Astrocyte of the hippocampus (primary cell): ENCODE results near the gene SEC31B.

ENCODE experiments used
- DNase-seq: peaks from one replicate; pipeline ENCODE4 v3.0.0; 2011; ENCODE audit warnings: low read depth, low spot score

The SEC31B gene

DNA sequence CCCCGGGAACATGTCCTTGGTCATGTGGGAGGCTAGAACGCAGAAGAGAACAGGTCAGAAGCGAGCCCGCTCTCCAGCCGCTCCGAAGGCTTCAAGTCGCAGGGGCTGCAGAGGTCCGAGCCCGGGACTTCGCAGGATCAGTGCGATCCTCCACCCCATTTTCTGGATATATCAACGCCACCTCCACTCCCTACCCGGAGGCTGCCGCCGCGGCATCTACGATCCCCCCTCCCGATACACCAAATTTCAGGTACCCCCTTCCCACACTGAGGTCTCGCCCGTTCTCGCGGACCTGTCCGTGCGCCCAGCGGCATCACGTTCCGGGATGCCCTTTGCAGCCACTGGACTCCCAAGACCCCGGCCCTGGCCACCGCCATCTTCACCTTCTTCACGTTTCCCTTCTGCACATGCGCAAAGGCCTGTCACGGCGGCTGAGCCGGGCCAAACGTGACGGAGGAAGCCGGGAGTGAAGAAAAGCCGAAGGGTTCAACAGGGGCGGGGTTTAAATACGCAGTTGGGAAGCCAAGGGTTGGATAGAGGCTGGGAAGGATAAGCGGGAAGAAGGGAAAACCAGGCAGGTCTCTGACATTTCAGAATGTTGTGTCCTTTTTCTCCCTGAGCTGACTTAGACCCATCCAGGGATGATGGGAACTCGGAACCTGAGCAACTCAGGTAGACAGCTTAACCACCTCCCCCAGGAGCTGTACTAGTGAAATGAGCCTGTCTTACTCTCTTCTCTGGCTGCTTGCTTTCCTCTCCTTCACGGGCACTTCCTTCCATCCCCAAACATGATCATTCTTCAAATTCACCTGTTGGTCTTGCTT lies 10.0 kb upstream of the SEC31B start, which contains the start of gene NDUFB8:
TSS of gene NDUFB8 (minus strand) at position 397 of the 824 bp plus-strand sequence. CDS start at position 377, 20 bp downstream.
- DNase-seq: peak; percentile 93

DNA sequence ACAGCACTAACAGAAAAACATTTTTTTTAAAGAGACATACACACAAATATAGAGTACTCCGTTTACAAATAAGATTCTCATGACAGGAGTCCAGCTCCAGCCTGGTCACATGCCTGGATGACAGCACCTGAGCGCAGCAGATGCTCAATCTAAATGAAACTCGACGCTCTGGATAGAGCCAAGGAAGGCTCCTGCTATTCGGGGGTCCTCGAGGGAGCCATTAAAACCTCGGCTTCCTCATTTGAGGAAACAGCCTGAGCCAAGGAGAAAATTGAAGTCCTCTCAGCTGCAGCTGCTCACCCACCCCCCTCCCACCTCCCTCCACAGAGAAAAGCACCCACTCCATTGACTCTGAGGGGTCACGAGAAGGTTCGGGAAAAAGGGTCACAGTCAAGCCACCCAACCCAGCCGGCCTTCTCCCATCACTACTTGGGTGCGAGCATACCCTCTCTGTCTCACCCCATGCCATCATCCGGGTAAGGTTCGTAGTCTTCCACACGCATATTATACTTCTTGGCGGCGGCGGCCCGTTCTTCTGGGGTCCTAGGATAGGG lies 9.3 kb upstream of the SEC31B start:
- no peak for DNase-seq

DNA sequence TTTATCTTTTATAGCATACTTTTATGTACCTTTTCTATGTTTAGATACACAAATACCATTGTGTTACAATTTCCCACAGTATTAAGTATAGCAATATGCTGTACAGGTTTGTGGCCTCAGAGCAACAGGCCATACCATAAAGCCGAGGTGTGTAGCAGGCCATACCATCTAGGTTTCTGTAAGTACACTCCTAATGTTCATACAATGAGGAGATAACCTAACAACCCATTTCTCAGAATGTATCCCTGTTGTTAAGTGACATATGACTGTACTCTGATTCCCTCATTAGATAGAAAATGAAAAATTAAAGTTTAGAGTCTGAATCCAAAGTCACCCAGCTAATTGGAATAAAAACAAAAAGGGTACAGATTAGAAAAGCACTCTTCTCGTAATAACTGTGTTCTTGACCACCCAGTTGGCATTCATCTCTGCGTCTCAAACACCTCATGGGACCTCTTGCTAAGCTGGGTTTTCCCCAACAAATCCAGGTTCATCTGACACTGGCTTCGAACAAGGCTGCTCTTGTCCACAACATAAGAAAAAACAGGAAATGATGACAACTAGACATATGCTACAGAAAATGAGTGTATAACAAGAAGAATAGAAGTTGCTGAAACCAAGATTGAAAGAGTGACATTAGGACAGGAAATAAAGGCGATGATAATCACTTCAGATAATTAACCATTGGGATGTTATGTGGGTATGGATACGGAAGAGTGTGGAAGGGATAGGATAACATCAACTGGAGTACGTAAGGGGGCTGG lies 8.6 kb upstream of the SEC31B start:
- DNase-seq: no peak

DNA sequence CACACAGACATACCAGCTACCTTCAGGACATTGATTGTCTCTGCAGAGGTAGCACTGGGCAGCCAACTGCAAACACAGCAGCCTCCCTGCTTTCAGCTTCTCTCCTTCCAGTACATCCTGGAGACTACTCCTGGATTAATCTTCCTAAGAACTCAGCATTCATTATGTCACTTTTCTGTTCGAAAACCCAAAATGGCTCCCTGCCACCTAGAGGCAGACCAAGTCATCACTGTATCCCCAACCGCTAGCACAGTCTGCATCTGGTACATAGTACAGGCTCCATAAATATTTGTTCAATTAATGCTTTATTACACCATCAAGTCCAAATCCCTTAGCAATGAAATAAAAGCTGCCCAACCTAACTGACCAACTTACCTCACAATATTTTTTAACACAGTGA lies 5.0 kb upstream of the SEC31B start:
- DNase-seq: no peak

DNA sequence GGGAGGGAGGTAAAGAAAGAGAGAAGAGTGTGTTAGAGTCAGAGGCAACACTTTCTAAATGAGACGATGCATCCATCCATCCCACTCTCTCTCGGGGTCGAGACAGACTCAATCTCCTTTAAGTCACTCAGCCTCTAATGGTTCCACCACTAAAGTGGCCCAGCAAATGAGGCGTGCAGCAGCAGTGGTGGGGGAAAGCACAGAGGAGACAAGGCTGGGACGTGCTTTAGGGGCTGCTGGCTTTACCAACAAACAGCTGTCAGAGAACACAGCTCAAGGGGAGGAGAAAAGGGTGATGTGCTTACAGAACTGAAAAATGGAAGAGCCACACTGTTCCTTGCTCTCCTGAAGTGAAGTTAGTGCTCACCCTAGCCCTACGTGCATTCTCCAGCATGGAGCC lies 4.5 kb upstream of the SEC31B start:
- DNase-seq: no peak

DNA sequence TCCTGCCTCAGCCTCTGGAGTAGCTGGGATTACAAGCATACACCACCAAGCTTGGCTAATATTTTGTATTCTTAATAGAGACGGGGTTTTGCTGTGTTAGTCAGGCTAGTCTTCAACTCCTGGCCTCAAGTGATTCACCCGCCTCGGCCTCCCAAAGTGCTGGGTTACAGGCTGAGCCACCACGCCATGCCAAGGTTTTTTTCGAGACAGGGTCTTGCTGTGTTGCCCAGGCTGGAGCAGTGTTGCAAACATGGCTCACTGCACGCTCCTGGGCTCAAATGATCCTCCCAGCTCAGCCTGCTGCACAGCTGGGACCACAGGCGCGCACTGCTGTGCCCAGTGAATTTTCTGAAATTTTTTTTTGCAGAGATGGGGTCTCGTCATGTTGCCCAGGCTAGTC lies 3.3 kb upstream of the SEC31B start:
- no peak for DNase-seq

DNA sequence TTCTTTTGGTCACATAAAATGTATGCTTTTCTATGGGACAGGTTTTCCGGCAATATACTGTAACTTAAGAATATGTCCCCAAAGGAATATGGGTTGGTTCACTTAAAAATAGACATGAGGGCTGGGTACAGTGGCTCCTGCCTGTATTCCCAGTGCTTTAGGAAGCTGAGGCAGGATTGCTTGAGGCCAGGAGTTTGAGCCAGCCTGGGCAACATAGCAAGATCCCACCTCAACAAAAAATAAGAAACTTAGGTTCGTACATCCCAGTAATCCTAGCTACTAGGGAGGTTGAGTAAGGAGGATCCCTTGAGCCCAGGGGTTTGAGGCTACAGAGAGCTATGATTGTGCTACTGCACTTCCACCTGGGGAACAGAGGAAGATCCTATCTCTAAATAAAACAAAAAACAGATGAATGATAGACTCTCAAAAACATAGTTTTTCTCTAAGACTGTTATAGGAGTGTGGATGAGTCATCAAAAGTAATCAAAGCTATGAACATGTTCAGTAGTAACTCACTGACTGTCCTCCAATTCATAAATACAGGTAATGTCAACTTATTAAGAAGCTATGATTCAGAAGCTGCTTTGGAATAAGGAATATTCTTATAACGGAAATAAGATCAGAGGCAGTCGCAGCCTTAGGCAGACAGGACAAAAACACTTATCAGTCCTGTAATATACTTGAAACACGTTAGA lies 2.6 kb upstream of the SEC31B start:
- no peak for DNase-seq

DNA sequence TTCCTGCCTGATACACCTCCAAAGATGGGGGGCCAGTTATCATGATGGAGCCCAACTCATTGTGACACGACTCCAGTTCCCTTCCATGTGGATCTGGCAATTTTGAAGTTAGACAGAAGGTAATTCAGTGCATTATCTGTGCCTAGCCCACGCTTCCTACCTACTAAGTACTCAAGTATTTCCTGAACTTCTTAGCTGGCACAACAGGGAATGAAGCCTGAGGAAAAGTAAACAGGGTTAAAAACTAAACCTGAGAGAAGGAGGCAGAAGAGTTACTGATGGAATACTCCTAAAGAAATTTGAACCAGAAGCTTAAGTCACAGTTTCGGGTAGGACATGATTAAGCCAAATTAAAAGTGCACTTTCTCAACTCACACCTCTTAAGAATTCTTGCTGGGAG lies 1.1 kb upstream of the SEC31B start:
- no peak for DNase-seq

DNA sequence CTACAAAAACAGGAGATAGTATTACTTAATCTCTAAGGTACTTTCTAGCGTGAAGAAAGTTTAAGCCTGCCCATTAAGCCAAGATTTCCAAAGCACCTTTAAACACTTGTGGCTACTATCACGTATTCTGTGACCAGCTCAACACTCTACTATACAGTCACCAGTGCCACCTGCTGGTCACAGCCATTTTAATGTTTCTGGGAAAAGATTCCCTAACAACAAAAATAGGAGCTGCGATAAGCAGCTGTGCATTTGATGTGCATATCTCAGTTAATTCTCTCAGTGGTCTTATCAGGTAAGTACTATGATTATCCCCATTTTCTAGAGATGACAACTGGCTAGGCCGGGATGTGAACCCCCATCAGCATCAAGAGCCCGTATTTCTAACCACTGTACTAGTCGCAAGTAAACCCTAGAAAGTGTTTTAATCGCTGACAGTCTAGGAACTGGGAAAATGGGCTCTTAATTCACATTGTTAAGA lies 860 bp downstream of the SEC31B start:
- peak; percentile 83 for DNase-seq

DNA sequence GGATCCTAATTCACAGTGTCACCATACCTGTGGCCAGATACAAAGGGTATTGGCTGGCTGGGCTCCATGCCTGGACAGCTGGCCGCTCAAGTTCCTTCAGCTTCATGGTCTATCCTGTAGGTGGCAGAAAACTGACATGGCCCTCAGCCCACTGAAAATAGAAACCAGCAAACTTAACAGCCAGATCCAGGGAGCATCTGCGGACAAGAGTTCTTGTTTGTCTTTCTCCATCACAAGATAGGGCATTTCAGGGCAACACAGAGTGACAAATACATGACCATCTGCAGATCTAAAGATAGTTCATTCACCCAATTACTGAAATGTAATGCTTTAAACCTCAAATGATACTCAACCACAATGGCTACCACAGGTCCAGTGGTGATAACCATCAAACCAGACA lies 2.8 kb downstream of the SEC31B start:
- no peak for DNase-seq

DNA sequence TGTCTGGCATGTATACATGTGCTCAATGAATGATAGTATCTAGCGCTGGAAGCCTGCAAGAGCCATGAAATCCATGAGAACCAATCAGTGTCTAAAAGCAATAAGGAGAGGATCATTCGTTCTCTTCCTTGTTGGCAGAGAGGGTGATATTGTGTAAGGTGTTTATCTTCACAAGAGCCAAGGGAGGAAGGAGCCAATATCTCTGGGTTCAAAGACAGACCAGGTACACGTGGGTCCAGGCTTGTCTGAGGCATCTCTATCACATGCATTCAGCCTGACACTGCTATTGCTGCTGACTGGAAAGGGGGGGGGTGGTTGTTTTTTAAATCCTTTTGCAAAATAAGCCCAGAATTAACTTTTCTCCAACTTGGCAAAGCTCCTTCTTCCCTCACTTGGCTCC lies 4.0 kb downstream of the SEC31B start:
- DNase-seq: no peak

DNA sequence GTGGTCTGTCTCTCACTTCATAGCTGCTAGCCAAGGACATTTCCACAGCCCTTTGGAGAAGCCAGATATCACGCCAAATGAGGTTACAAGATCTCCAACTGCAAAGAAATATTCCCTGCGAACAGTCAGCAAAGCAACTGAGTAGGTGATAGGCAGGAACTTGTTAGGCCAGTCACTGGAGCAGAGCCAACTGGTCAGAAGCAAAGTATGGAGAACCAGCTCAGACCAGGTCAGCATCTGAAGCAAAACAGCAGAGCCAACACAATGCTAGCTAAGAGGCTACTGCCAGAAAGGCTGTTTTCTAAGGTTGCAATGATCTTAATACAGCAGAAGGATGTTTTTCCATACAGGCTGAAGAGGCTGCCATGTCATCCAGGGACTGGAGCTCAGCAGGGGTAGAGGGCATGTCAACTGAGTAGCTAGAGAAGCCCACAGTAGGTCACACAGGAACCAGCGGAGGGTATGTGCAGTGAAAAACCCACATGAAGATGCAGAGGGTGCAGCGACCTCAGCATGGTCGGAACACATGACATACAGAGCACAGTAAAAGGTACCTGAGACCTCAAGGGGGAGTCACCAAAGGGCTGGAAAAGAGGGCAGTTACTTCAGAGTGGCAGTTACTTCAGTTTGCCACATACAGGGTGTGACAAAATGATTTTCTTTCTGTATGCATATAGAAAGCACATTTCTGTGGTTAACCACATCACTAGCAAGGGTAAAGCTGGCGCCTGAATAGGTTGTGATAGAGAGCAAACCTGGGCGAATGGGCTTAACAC lies 8.9 kb downstream of the SEC31B start:
- no peak for DNase-seq

DNA sequence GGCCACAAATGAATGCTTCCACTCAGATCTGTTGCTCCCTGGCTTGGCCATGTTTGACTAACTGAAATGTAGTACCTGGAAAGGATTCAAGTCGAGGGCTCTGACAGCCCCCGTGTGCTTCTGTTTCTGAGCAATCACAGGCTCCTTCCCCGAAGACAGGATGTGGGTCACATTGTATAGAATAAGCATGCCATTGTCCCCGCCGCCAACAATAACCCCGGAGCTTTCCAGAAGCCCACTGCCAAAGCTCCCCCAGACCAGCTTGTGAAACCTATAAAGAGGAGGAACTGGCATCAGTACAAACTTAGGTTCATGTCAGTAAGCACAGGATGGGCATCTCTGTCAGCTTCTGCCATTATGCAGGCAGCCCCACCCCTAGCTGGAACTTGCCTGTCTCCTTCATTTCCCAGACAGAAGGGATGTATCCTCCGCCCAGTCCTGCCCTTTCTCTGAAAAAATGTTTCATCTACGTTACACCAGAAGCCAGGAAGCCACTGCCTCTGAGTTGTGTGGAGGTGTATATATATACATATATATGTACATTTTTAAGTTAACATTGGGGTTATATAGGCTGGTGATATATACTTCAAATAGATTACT lies 10.3 kb downstream of the SEC31B start:
- DNase-seq: no peak

DNA sequence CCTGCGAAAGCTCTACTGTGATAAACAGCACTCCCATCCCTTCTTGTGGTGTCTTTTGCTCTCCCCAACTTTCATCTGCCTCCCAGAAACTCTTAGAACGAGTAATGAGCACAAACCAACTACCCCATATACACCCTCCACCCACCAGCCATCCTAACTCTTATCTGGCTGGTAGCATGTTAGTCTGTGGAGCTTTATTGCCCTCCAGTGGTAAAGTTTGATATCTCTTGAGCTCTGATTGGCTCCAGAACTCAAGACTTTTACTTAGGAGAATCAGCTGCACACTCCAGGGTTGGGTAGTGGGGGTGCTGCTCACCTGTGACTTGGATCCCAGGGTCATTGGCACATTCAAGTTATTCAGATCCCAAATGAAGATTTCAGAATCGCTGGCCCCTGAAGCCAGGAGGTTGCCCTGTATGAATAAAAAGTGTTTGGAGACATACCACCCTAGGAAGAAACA lies 10.9 kb downstream of the SEC31B start:
- peak; percentile 77 for DNase-seq

DNA sequence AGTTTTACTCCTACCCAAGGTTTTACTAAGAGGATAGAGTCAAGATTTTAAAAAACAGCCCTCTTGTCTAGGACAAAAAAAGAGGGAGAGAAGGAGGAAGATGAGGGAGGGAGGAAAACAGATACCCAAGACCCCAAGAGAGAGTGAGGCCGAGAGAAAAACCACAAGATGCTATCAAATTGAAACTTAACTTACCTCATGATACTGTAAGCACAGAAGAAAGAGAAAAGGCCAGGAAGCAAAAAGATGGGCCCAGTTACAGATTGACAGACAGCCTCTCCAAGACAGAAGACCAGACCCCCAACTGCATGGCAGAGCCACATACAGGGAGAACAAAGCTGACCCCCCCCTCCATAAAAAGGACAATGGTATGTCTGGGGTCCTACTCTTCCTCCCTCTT lies 11.4 kb downstream of the SEC31B start:
- DNase-seq: no peak

DNA sequence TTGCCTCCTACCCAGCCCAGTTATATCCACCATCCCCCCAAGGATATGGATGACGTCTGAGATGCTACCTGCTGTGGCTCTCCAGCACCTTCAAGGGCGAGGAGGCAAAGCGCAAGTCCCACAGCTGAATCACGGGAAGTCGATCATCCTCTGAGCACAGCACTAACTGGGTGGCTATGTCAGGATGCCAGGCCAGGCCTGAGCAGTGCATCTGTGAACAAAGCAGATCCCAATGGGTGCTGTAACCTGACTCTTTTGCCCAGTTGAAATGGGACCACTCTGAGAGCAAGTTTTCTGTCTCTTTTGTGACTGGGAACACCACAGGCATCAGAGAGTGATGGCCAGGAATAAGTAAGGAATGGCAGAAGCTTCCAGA lies 12.3 kb downstream of the SEC31B start:
- DNase-seq: no peak

DNA sequence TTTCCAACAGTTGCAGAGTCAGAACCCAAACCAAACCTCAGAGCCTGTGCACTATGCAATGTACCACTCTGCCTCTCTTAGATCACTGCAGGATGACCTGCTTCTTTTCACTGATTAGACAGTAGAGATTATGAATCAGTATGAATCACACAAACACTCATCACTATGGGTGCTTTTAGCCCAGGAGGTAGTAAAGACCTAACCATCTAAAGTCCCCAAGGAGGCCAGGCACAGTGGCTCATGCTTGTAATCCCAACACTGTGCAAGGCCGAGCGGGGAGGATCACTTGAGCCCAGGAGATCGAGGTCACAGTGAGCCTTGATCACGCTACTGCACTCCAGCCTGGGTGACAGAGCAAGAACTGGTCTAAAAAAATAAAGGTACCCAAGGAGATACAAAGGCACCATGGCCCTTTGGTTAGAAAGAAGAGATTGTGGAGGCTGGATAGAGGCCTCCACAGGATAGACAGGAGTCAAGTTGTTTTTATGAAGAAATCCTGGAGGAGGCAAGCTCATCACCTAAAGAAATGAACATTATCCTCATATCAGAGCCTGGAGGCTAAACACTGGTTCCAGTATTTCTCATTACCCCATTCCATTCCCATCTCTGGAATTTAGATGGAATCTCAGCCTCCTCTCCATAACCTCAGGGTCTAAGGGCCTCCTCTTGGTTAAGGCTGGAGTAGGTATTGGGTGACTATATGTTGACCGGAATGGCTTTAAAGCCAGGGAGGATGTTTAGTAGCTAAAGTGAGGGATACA lies 12.9 kb downstream of the SEC31B start:
- DNase-seq: no peak

DNA sequence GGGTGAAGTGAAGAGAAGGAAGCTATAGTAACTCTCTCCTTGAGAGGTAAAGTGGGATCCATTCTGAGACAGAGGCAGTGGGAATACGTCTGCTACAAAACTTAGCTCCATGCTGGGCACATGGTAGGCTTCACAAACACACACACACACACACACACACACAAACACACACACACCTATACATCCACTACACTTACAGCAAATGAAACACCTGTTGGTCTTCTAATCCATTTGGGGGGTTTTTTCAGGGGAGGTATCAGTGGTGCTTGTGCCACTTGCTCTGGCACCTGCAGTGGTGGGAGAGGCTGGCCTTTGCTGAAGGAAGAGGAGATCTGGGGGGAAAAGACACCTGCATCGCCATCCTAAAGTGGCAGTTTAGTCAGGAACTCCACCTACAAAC lies 14.5 kb downstream of the SEC31B start:
- DNase-seq: no peak

DNA sequence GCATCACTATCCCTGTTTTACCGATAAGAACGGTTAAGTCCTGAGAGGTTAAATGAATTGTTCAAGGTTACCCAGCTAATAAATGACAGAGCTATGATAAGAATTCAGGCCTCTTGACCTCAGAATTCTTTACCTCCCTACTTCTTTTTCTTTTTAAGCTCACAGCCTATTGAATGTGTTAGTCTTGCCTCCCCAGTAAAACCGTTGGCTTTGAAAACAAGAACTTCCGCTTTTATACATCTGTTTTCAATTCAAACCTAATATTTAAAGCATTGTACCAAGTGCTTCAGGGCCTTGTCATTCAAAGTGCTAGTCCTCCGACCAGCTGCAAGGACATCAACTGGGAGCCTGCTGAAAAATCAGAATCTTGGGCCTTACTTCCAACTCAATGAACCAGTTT lies 15.6 kb downstream of the SEC31B start:
- DNase-seq: peak; percentile 31

DNA sequence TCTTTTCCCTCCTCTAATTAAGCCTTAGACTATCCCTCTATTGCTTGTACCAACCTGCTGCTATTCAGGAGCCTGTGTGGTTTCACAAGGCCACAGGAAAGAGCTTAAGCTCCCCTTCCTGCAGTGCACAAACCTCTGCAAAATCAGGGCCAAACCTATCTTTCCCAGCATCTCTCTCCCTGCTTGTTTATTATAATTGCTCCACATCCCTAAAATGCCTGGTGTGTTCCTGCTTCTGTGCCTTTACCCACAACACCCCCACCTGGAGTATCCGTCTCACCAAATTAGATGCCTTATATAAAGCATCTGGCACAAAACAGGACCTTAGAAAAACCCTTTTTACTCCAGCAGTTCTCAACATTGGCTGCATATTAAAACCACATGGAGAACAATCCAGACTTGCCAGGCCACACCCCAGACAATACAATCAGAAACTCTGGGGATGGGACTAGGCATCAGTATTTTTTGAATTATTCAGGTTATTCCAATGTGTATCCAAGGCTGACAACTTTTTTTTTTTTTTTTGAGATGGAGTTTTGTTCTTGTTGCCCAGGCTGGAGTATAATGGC lies 16.7 kb downstream of the SEC31B start:
- DNase-seq: no peak
